NCI-H345 treated with DMSO at 0.1 percent for 48 hours (cell line): Measurements from ENCODE around the gene GALNT9.
"Not testable (repeated sequence)": the region's sequence is repeated elsewhere in the genome, so short reads cannot be mapped to it uniquely, and the experiment has no call there.

Experiments used
- DNase-seq: peaks from one replicate; lab custom pipeline; 2025; ENCODE audit not compliant: unreplicated experiment; lab: John Stamatoyannopoulos, UW

Gene GALNT9

GRCh38 chr12:132149526-132149925 lies 179.9 kb downstream of the GALNT9 start:
- not testable (repeated sequence) for DNase-seq

GRCh38 chr12:132148368-132149045 lies 180.9 kb downstream of the GALNT9 start:
- DNase-seq = no peak

GRCh38 chr12:132147423-132148367 lies 181.7 kb downstream of the GALNT9 start:
- DNase-seq = no peak

- no peak for DNase-seq
Measured at GRCh38 chr12:132146772-132147422, 182.5 kb downstream of the GALNT9 start.
